HG03064 (cell line): ENCODE results near the gene GNG10.
"Not testable (repeated sequence)": the region's sequence is repeated elsewhere in the genome, so short reads cannot be mapped to it uniquely, and the experiment has no call there.

ENCODE experiments used
- ATAC-seq: cut with Tn5 transposase; IDR thresholded peaks from one replicate; pipeline ENCODE4 v1.9.1; 2021; ENCODE audit warnings: low read depth; ENCODE audit not compliant: unreplicated experiment

Gene GNG10

GRCh38 chr9:111648066-111648465 is 13.3 kb upstream of the GNG10 start:
- no peak for ATAC-seq

- ATAC-seq, result no peak
Observed at GRCh38 chr9:111649016-111649415, 12.4 kb upstream of the GNG10 start.

- ATAC-seq, result no peak
Observed at GRCh38 chr9:111657051-111657450, 4.4 kb upstream of the GNG10 start.

- ATAC-seq, result no peak
Observed at GRCh38 chr9:111658943-111659342, 2.5 kb upstream of the GNG10 start.

- no peak for ATAC-seq
Observed at GRCh38 chr9:111659691-111660090, 1.7 kb upstream of the GNG10 start.

- ATAC-seq, result peak; percentile 32
Observed at GRCh38 chr9:111661802-111662521, 557 bp downstream of the GNG10 start.

- ATAC-seq, result peak; percentile 9
Observed at GRCh38 chr9:111662576-111663300, 1.3 kb downstream of the GNG10 start.

- ATAC-seq, result no peak
Observed at GRCh38 chr9:111663301-111663823, 2.0 kb downstream of the GNG10 start.

- ATAC-seq, result no peak
Observed at GRCh38 chr9:111668026-111668573, 6.7 kb downstream of the GNG10 start.

- not testable (repeated sequence) for ATAC-seq
Observed at GRCh38 chr9:111668601-111669000, 7.2 kb downstream of the GNG10 start.

GRCh38 chr9:111674319-111674718 is 12.9 kb downstream of the GNG10 start:
- ATAC-seq, result no peak

- no peak for ATAC-seq
Observed at GRCh38 chr9:111676116-111676515, 14.7 kb downstream of the GNG10 start.

GRCh38 chr9:111678293-111678692 is 16.9 kb downstream of the GNG10 start:
- no peak for ATAC-seq

- no peak for ATAC-seq
Observed at GRCh38 chr9:111679199-111679598, 17.8 kb downstream of the GNG10 start.

GRCh38 chr9:111683392-111683791 is 22.0 kb downstream of the GNG10 start:
- ATAC-seq, result no peak

GRCh38 chr9:111691672-111692329 is 30.4 kb downstream of the GNG10 start:
- ATAC-seq, result no peak

GRCh38 chr9:111696796-111697195 is 35.4 kb downstream of the GNG10 start:
- ATAC-seq, result no peak

- ATAC-seq, result no peak
Observed at GRCh38 chr9:111700776-111701175, 39.4 kb downstream of the GNG10 start.

GRCh38 chr9:111704503-111704902 is 43.1 kb downstream of the GNG10 start:
- ATAC-seq, result no peak

- no peak for ATAC-seq
Observed at GRCh38 chr9:111711548-111711947, 50.1 kb downstream of the GNG10 start.

GRCh38 chr9:111712369-111712768 is 51.0 kb downstream of the GNG10 start:
- ATAC-seq, result no peak
